Bronchial smooth muscle cell (primary cell): ENCODE measurements around the gene AARSD1. TPM values are rescaled to one million over a fixed set of nuclear protein-coding genes. Genes with fewer than 3 reads are reported as not detected.

ENCODE experiments used
- total RNA-seq: library from RNA; depleted of rRNA; stranded (reverse); fragments of >200 nt; gene quantifications from 2 replicates; pipeline ENCODE4 v1.2.1, GENCODE V29; 2014

Gene AARSD1, protein sequence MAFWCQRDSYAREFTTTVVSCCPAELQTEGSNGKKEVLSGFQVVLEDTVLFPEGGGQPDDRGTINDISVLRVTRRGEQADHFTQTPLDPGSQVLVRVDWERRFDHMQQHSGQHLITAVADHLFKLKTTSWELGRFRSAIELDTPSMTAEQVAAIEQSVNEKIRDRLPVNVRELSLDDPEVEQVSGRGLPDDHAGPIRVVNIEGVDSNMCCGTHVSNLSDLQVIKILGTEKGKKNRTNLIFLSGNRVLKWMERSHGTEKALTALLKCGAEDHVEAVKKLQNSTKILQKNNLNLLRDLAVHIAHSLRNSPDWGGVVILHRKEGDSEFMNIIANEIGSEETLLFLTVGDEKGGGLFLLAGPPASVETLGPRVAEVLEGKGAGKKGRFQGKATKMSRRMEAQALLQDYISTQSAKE
- total RNA-seq: 27.6 and 29.8 TPM in 2 replicates

DNA sequence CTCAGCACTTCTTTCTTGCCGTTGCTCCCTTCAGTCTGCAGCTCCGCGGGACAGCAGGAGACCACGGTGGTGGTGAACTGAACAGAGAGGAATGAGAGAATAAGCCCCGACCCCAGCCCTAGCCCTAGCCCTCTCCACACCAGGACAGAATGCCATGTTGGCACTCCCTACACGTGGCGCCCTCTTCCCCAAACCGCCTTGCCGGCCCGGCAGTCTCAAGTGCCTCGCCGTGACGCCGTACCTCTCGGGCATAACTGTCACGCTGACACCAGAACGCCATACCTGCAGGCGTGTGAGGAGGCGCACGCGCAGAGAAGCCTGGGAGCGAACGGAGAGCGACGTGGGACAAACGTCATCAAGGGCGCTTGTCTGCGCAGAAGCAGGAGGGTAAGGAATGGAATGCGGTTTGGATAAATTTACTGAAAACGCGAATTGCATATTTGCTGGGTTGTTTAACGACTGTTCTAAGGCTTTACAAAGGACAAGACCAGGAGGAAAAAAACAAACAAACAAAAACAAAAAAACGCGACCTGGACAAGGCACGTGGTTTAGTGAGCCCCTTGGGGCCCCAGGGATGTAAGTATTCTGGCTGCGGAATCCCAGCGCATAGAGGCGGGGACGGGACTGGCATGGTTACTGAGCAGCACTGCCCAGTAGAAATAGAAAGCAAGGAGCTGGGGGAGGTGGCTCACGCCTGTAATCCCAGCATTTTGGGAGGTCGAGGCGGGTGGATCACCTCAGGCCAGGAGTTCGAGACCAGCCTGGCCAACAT is at the start of gene AARSD1:
Gene AARSD1, minus strand, starts transcription at position 294 of the 772 bp plus-strand sequence. Its CDS starts 14 bp downstream, at position 280.

DNA sequence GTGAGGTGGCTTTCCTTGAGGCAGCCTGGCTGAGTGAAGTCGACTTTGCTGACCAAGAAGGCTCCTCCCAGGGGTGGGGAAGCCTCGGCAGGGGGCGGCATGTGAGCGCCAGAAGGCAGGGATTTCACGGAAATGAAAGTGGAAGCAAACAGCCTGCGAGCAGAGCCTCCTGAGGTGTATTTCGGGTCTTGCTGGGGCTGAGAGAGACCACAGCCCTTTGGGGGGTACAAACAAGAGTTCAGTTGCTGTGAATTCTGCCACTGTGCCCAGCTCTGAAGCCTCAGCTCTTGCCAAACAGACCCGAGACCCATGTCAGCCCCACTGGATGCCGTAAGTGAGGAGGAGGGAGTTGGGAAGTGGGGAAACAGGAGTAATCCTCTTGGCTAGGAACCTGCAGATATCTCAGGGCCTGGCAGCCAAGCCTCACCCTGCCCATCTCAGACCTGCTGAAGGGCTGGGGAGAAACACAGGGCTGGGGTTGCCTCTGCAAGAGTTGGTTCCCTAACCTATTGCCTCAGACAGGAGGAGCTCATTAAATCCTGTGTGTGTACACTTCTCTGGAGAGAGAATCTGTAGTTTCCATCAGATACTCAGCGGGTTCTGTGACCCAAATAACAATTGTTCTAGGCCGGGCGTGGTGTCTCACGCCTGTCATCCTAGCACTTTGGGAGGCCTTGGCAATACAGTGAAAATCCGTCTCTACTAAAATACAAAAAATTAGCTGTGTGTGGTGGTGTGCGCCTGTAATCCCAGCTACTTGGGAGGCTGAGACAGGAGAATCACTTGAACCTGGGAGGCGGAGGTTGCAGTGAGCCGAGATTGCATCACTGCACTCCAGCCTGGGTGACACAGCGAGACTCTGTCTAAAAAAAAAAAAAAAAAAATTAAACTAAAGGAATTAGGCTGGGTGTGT is 42.6 kb upstream of the AARSD1 start, which contains the start of gene IFI35:
Gene IFI35, plus strand, starts transcription at position 146 of the 913 bp plus-strand sequence. Its CDS starts 164 bp downstream, at position 310.

DNA sequence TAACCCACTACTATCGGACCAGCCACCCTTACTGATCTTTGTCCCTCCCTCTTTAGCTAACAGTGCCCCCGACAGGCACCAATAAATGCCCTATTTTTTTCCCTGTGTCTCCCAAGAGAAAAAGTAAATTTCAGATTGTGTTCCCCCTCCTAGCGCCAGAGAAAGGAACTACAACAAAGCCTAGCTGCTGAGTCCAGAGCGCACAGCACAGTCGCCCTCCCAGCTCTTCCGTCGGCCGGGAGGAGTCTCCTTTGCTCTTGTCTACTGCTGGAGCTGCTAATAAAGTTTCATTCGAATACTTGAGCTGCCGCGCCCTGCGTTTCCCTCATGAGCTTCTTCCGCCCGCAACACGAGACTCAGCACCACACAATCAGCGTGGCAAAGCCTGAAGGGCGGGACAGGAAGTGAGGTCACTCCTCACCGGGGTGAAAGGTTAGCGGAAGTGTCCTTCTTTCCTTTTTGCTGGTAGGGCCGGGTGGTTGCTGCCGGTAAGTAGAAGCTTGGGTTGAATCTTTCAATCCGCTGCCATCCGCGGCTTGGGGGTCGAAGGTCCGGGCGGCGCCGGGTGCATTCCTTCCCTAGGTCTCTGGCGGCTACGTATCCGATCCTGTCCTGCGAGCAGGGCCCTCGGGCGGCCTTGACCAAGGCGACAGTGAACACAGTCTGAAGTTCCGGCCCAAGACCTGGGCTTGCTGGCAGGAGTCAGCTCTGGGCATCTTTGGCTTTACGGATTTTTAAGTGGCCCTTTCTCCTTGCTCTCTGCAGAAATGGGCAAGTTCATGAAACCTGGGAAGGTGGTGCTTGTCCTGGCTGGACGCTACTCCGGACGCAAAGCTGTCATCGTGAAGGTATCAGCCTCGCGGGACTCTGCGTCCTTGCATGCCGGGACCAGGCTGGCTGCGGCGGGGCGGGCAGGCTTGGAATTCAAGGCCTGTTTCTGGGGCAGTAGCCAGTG is 34.0 kb upstream of the AARSD1 start, which contains the start of gene RPL27:
Gene RPL27, plus strand, starts transcription at position 436 of the 955 bp plus-strand sequence. Its CDS starts 332 bp downstream, at position 768.

DNA sequence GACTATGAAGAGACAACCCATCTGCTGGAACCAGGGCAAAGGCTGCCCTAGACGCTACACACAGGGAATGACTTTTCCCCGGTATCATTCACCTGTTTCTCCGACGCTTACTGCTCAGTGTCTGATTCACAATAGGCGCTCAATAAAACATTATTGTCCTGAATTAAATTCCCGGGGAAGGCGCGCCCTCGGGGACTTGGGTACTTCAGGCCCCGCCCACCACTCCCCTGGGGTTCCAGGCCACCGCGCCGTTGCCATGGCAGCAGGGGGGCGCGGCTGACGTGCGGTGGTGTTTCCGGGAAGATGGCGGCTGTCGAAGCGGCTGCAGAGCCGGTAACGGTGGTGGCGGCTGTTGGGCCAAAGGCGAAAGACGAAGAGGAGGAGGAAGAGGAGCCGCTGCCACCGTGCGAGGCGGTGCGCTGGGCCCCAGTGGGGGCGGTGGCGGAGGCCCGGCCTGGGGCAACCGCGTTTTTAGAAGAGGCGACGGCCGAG is 16.1 kb upstream of the AARSD1 start, which contains the start of gene RUNDC1:
Gene RUNDC1, plus strand, starts transcription at position 292 of the 492 bp plus-strand sequence. Its CDS starts 12 bp downstream, at position 304.

DNA sequence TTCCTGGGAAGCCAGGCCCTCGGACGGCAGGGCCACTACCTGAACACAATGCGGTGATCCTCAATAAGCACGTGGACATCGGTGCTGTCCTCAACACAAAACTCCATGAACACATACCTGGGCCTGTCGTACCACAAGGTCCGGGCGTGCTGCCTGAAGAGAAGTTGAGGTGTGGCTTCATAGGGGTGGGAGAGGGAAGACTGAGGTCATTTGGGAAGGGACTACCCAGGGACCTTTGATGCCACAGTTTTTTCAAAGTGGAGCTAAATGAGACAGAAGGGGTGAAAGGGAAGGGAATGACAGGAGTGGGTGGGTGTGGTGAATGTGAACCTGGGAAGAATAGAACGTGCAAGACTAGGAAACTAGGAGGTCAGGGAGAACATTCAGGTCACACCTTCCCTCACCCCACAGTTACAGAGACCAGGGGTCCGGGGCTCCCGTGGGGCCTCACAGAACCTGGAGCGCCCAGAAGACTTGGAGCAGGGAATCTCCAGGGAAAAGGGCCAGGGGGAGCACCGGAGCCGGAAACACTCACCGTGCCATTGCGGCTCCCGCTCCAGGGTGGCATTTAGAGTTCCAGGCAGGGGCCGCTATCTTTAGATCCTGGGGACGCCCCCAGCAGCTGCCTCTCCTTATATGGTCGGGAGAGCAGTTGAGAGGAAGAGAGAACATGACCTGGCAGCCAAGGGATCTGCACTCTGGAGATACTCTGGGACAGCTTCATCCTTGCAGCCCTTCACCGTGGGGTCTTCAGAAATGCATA is 15.4 kb upstream of the AARSD1 start, which contains the start of gene PTGES3L:
Gene PTGES3L, minus strand, starts transcription at position 570 of the 763 bp plus-strand sequence. Its CDS starts 27 bp downstream, at position 543.

Other genes starting within 250 kb of the AARSD1 start
- gene EZH1, start 219.4 kb downstream of the AARSD1 start, total RNA-seq: 13.4 and 16.7 TPM in 2 replicates
- gene RAMP2, start 203.2 kb downstream of the AARSD1 start, total RNA-seq: 0.17 TPM in 1 of 2 replicates, not detected in the other
- gene VPS25, start 191.0 kb downstream of the AARSD1 start, total RNA-seq: 46.5 and 50.2 TPM in 2 replicates
- 0.09 and 0.32 TPM in 2 replicates for gene WNK4, start 183.8 kb downstream of the AARSD1 start, total RNA-seq
- gene COA3, start 165.8 kb downstream of the AARSD1 start, total RNA-seq: 70.6 and 86.2 TPM in 2 replicates
- 0.16 and 0.94 TPM in 2 replicates for gene CNTD1, start 165.6 kb downstream of the AARSD1 start, total RNA-seq
- gene BECN1, start 140.2 kb downstream of the AARSD1 start, total RNA-seq: 170 and 185 TPM in 2 replicates
- gene PSME3, start 131.1 kb downstream of the AARSD1 start, total RNA-seq: 42.0 and 50.3 TPM in 2 replicates
- gene AOC2, start 119.9 kb downstream of the AARSD1 start, total RNA-seq: 0.32 and 0.60 TPM in 2 replicates
- 0.16 and 1.9 TPM in 2 replicates for gene AOC3, start 113.3 kb downstream of the AARSD1 start, total RNA-seq
- gene G6PC1, start 63.7 kb downstream of the AARSD1 start, total RNA-seq: 0.16 TPM in 1 of 2 replicates, not detected in the other
- gene PTGES3L, start 15.6 kb upstream of the AARSD1 start, total RNA-seq: 0.16 TPM in 1 of 2 replicates, not detected in the other
- 5.4 and 7.4 TPM in 2 replicates for gene RUNDC1, start 16.1 kb upstream of the AARSD1 start, total RNA-seq
- gene RPL27, start 34.0 kb upstream of the AARSD1 start, total RNA-seq: 1,417 and 1,668 TPM in 2 replicates
- 27.6 and 33.1 TPM in 2 replicates for gene IFI35, start 42.3 kb upstream of the AARSD1 start, total RNA-seq
- 409 and 552 TPM in 2 replicates for gene VAT1, start 57.9 kb upstream of the AARSD1 start, total RNA-seq
- 0.60 and 0.95 TPM in 2 replicates for gene RND2, start 60.8 kb upstream of the AARSD1 start, total RNA-seq
- 4.6 and 6.6 TPM in 2 replicates for gene BRCA1, start 160.9 kb upstream of the AARSD1 start, total RNA-seq
- gene NBR1, start 206.8 kb upstream of the AARSD1 start, total RNA-seq: 72.9 and 100 TPM in 2 replicates
- 0.77 and 0.95 TPM in 2 replicates for gene TMEM106A, start 247.4 kb upstream of the AARSD1 start, total RNA-seq